WTC11 (cell line): ENCODE results near the gene DPP10. TPM values are rescaled to one million over a fixed set of nuclear protein-coding genes. Genes with fewer than 3 reads are reported as not detected.

Experiments used
- ATAC-seq: fragments of 200-7000 bp; cut with Tn5 transposase; 2 replicates; pipeline ENCODE4 v1.10.0; 2021; ENCODE audit warnings: mild to moderate bottlenecking, moderate library complexity
- CTCF ChIA-PET: fragments of 300-600 bp; sonication (Branson Sonifier 250); formaldehyde crosslinking; loops from one replicate; lab custom pipeline; 2021; ENCODE audit warnings: antibody characterized with exemption; lab: Charles Lee
- POLR2A ChIA-PET: fragments of 350-600 bp; sonication (Branson Sonifier 250); formaldehyde crosslinking; loops from one replicate; lab custom pipeline; 2021; ENCODE audit warnings: antibody characterized with exemption; lab: Charles Lee
- DNase-seq: peaks from one replicate; pipeline ENCODE4 v3.0.0; 2021; ENCODE audit warnings: low spot score
- H3K27ac Mint-ChIP-seq: 2 replicates; pipeline ENCODE4 v1.8.0; 2021; ENCODE audit warnings: mixed read lengths
- H3K27me3 Mint-ChIP-seq: 2 replicates; pipeline ENCODE4 v1.8.0; 2021; ENCODE audit warnings: low read depth, mild to moderate bottlenecking, moderate library complexity, mixed read lengths
- H3K36me3 Mint-ChIP-seq: 2 replicates; pipeline ENCODE4 v1.8.0; 2021; ENCODE audit warnings: mixed read lengths
- H3K4me1 Mint-ChIP-seq: 2 replicates; pipeline ENCODE4 v1.8.0; 2022; ENCODE audit warnings: mixed read lengths
- H3K4me3 Mint-ChIP-seq: 2 replicates; pipeline ENCODE4 v1.8.0; 2021; ENCODE audit warnings: mild to moderate bottlenecking, moderate library complexity, mixed read lengths
- H3K9me3 Mint-ChIP-seq: 2 replicates; pipeline ENCODE4 v1.8.0; 2021; ENCODE audit warnings: mixed read lengths
- ATF2 ChIP-seq: sonication (generic); formaldehyde crosslinking; IDR thresholded peaks from 2 replicates; pipeline ENCODE4 v1.8.1; 2022; ENCODE audit warnings: low read depth, missing genetic modification reagents, borderline replicate concordance
- GRHL2 ChIP-seq: fragments of 250-450 bp; sonication (Bioruptor Pico); IDR thresholded peaks from 2 replicates; pipeline ENCODE4 v1.8.0; 2022; ENCODE audit warnings: mild to moderate bottlenecking, moderate library complexity; ENCODE audit not compliant: insufficient replicate concordance, severe bottlenecking
- KAT7 ChIP-seq: sonication (generic); formaldehyde crosslinking; IDR thresholded peaks from 2 replicates; pipeline ENCODE4 v1.8.1; 2023; ENCODE audit warnings: missing genetic modification reagents, mild to moderate bottlenecking, borderline replicate concordance
- MXD4 ChIP-seq: fragments of 250-450 bp; sonication (Bioruptor Pico); IDR thresholded peaks from 2 replicates; pipeline ENCODE4 v1.8.0; 2021; ENCODE audit warnings: mild to moderate bottlenecking, moderate library complexity, borderline replicate concordance
- NR1H2 ChIP-seq: sonication (generic); formaldehyde crosslinking; IDR thresholded peaks from 2 replicates; pipeline ENCODE4 v1.9.0; 2021; ENCODE audit warnings: mild to moderate bottlenecking, moderate library complexity, missing genetic modification reagents
- NR3C1 ChIP-seq: sonication (generic); formaldehyde crosslinking; conservative IDR thresholded peaks from 2 replicates; pipeline ENCODE4 v1.8.1; 2023; ENCODE audit warnings: low read depth, mild to moderate bottlenecking, missing genetic modification reagents
- PRRX2 ChIP-seq: fragments of 250-450 bp; sonication (Bioruptor Pico); IDR thresholded peaks from 2 replicates; pipeline ENCODE4 v1.8.0; 2021; ENCODE audit warnings: mild to moderate bottlenecking
- SMAD3 ChIP-seq: sonication (generic); formaldehyde crosslinking; IDR thresholded peaks from 2 replicates; pipeline ENCODE4 v1.8.0; 2022; ENCODE audit warnings: missing genetic modification reagents, mild to moderate bottlenecking, borderline replicate concordance
- SMAD4 ChIP-seq: sonication (generic); formaldehyde crosslinking; IDR thresholded peaks from 2 replicates; pipeline ENCODE4 v1.8.0; 2022; ENCODE audit warnings: mild to moderate bottlenecking, missing genetic modification reagents
- SOX15 ChIP-seq: fragments of 250-450 bp; sonication (Bioruptor Pico); IDR thresholded peaks from 2 replicates; pipeline ENCODE4 v1.9.0; 2021; ENCODE audit warnings: mild to moderate bottlenecking
- TEAD1 ChIP-seq: sonication (generic); formaldehyde crosslinking; IDR thresholded peaks from 2 replicates; pipeline ENCODE4 v1.8.0; 2022; ENCODE audit warnings: mild to moderate bottlenecking, missing genetic modification reagents
- TEAD4 ChIP-seq: sonication (generic); formaldehyde crosslinking; IDR thresholded peaks from 2 replicates; pipeline ENCODE4 v1.8.0; 2022; ENCODE audit warnings: mild to moderate bottlenecking, missing genetic modification reagents
- ZMAT4 ChIP-seq: fragments of 250-450 bp; sonication (Bioruptor Pico); IDR thresholded peaks from 2 replicates; pipeline ENCODE4 v1.9.0; 2021; ENCODE audit warnings: mild to moderate bottlenecking
- ZNF317 ChIP-seq: sonication (generic); formaldehyde crosslinking; IDR thresholded peaks from 2 replicates; pipeline ENCODE4 v1.8.1; 2023; ENCODE audit warnings: low read depth, mild to moderate bottlenecking, moderate library complexity, missing genetic modification reagents, borderline replicate concordance
- ZNF425 ChIP-seq: fragments of 250-450 bp; sonication (Bioruptor Pico); conservative IDR thresholded peaks from 2 replicates; pipeline ENCODE4 v1.9.0; 2021; ENCODE audit warnings: mild to moderate bottlenecking
- ZNF512 ChIP-seq: sonication (generic); formaldehyde crosslinking; IDR thresholded peaks from 2 replicates; pipeline ENCODE4 v1.8.1; 2022; ENCODE audit warnings: missing genetic modification reagents, borderline replicate concordance
- total RNA-seq: library from RNA; stranded (reverse); gene quantifications from 3 replicates; pipeline ENCODE4 v1.2.3, GENCODE V29; 2021
- TF ChIP-seq, protein P1 (sequence below): fragments of 200-600 bp; IDR thresholded peaks from 2 replicates; pipeline ENCODE4 v1.8.0; 2022; ENCODE audit warnings: antibody characterized with exemption
- TF ChIP-seq, protein P2 (sequence below): sonication (generic); formaldehyde crosslinking; IDR thresholded peaks from 2 replicates; pipeline ENCODE4 v1.8.1; 2023; ENCODE audit warnings: mild to moderate bottlenecking, missing genetic modification reagents
- TF ChIP-seq, protein P3 (sequence below): fragments of 250-450 bp; sonication (Bioruptor Pico); IDR thresholded peaks from 2 replicates; pipeline ENCODE4 v2.1.2; 2022; ENCODE audit warnings: mild to moderate bottlenecking, moderate library complexity
- TF ChIP-seq, protein P4 (sequence below): sonication (generic); formaldehyde crosslinking; IDR thresholded peaks from 2 replicates; pipeline ENCODE4 v1.8.1; 2022; ENCODE audit warnings: mild to moderate bottlenecking, missing genetic modification reagents, moderate library complexity, borderline replicate concordance

DPP10 gene
- total RNA-seq, 1 experiment from 2014 or later = 4.0 TPM

- TF ChIP-seq ZNF512 (CRISPR knock-in tag) (no peak), GRHL2 (CRISPR knock-in tag) (no peak), ATF2 (CRISPR knock-in tag) (no peak), TEAD4 (CRISPR knock-in tag) (no peak)
- TF ChIP-seq, protein P1, sequence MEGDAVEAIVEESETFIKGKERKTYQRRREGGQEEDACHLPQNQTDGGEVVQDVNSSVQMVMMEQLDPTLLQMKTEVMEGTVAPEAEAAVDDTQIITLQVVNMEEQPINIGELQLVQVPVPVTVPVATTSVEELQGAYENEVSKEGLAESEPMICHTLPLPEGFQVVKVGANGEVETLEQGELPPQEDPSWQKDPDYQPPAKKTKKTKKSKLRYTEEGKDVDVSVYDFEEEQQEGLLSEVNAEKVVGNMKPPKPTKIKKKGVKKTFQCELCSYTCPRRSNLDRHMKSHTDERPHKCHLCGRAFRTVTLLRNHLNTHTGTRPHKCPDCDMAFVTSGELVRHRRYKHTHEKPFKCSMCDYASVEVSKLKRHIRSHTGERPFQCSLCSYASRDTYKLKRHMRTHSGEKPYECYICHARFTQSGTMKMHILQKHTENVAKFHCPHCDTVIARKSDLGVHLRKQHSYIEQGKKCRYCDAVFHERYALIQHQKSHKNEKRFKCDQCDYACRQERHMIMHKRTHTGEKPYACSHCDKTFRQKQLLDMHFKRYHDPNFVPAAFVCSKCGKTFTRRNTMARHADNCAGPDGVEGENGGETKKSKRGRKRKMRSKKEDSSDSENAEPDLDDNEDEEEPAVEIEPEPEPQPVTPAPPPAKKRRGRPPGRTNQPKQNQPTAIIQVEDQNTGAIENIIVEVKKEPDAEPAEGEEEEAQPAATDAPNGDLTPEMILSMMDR = no peak
- TF ChIP-seq, protein P2, sequence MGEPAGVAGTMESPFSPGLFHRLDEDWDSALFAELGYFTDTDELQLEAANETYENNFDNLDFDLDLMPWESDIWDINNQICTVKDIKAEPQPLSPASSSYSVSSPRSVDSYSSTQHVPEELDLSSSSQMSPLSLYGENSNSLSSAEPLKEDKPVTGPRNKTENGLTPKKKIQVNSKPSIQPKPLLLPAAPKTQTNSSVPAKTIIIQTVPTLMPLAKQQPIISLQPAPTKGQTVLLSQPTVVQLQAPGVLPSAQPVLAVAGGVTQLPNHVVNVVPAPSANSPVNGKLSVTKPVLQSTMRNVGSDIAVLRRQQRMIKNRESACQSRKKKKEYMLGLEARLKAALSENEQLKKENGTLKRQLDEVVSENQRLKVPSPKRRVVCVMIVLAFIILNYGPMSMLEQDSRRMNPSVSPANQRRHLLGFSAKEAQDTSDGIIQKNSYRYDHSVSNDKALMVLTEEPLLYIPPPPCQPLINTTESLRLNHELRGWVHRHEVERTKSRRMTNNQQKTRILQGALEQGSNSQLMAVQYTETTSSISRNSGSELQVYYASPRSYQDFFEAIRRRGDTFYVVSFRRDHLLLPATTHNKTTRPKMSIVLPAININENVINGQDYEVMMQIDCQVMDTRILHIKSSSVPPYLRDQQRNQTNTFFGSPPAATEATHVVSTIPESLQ = no peak
Observed at GRCh38 chr2:115867024-115867423, 1424.6 kb downstream of the DPP10 start (continued).

- peaks cover 7% of the 10 kb centered on the region; the same call in 1 of the 2 replicates for H3K36me3 Mint-ChIP-seq
- ChIA-PET CTCF (no interaction called here), POLR2A (interaction anchor here (0.5 kb wide), 1 partner anchor 38 kb away, joined by 11 read pairs; no protein-coding TSS in a partner anchor)
- H3K9me3 Mint-ChIP-seq = peaks cover 27% of the 10 kb centered on the region
- H3K4me3 Mint-ChIP-seq = no peak overlapping the region
- H3K4me1 Mint-ChIP-seq = no peaks in the 10 kb centered on the region
- no peaks in the 10 kb centered on the region; the same call in 1 of the 2 replicates for H3K27me3 Mint-ChIP-seq
- ATAC-seq = no peak
- no peak overlapping the region for H3K27ac Mint-ChIP-seq
- DNase-seq = no peak
- no peak for TF ChIP-seq ZMAT4 (CRISPR knock-in tag)
- no peak for TF ChIP-seq NR3C1
- TF ChIP-seq TEAD4 (CRISPR knock-in tag) = no peak
- TF ChIP-seq SMAD4 (CRISPR knock-in tag) = no peak
- TF ChIP-seq, protein P2 = no peak
- no peak for TF ChIP-seq KAT7 (CRISPR knock-in tag)
- no peak for TF ChIP-seq SOX15
- no peak for TF ChIP-seq TEAD1 (CRISPR knock-in tag)
- TF ChIP-seq, protein P3, sequence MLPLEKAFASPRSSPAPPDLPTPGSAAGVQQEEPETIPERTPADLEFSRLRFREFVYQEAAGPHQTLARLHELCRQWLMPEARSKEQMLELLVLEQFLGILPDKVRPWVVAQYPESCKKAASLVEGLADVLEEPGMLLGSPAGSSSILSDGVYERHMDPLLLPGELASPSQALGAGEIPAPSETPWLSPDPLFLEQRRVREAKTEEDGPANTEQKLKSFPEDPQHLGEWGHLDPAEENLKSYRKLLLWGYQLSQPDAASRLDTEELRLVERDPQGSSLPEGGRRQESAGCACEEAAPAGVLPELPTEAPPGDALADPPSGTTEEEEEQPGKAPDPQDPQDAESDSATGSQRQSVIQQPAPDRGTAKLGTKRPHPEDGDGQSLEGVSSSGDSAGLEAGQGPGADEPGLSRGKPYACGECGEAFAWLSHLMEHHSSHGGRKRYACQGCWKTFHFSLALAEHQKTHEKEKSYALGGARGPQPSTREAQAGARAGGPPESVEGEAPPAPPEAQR = no peak
- TF ChIP-seq, protein P4, sequence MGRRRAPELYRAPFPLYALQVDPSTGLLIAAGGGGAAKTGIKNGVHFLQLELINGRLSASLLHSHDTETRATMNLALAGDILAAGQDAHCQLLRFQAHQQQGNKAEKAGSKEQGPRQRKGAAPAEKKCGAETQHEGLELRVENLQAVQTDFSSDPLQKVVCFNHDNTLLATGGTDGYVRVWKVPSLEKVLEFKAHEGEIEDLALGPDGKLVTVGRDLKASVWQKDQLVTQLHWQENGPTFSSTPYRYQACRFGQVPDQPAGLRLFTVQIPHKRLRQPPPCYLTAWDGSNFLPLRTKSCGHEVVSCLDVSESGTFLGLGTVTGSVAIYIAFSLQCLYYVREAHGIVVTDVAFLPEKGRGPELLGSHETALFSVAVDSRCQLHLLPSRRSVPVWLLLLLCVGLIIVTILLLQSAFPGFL (CRISPR knock-in tag) = no peak
- TF ChIP-seq PRRX2 = no peak
- no peak for TF ChIP-seq GRHL2 (CRISPR knock-in tag)
- TF ChIP-seq MXD4 (CRISPR knock-in tag) = no peak
- no peak for TF ChIP-seq ZNF317 (CRISPR knock-in tag)
- TF ChIP-seq NR1H2 (CRISPR knock-in tag) = no peak
- no peak for TF ChIP-seq ZNF425 (CRISPR knock-in tag)
- TF ChIP-seq SMAD3 (CRISPR knock-in tag) = no peak
Observed at GRCh38 chr2:115874427-115874826, 1432.0 kb downstream of the DPP10 start.
